WERI-Rb-1 (cell line): ENCODE results near the gene LHPP.

ENCODE experiments used
- DNase-seq: peaks from one replicate; pipeline ENCODE4 v3.0.0-alpha.2; 2020
- H3K27ac ChIP-seq: fragments of 250-450 bp; sonication (Bioruptor Pico); 2 replicates; pipeline ENCODE4 v1.5.1; 2020; ENCODE audit warnings: mild to moderate bottlenecking, moderate library complexity
- H3K27me3 ChIP-seq: fragments of 250-450 bp; sonication (Bioruptor Pico); 2 replicates; pipeline ENCODE4 v1.5.1; 2021; ENCODE audit warnings: mild to moderate bottlenecking, low read depth, moderate library complexity; ENCODE audit not compliant: insufficient read depth, severe bottlenecking
- H3K36me3 ChIP-seq: fragments of 250-450 bp; sonication (Bioruptor Pico); 2 replicates; pipeline ENCODE4 v1.5.1; 2020; ENCODE audit warnings: mild to moderate bottlenecking, moderate library complexity
- H3K4me3 ChIP-seq: 2 replicates; pipeline ENCODE4 v1.5.1; 2011; ENCODE audit warnings: low read depth, mild to moderate bottlenecking, control low read depth, low read length
- H3K9me3 ChIP-seq: fragments of 250-450 bp; sonication (Bioruptor Pico); 2 replicates; pipeline ENCODE4 v1.5.1; 2021; ENCODE audit warnings: mild to moderate bottlenecking, moderate library complexity; ENCODE audit not compliant: severe bottlenecking
- CTCF ChIP-seq: IDR thresholded peaks from 2 replicates; pipeline ENCODE4 v1.5.1; 2011; ENCODE audit warnings: low read depth, mild to moderate bottlenecking, control low read depth, inconsistent platforms, low read length

The LHPP gene

DNA sequence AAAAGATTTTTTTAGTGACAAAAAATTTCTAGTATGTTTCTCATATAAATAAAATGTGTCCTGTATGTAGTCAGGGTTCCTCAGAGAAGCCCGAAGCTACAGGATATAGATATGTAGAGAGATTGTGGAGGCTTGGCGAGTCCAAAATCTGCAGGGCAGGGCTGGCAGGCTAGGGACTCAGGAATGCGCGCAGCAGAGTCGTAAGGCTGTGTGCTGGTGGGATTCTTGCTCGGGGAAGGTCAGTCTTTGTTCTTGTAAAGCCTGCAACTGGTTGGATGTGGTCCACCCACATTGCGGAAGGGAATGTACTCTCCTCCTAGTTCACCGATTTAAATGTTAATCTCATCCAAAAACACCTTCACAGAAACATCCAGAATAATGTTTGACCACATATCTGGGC lies 30.6 kb downstream of the LHPP start:
- Histone ChIP-seq H3K9me3 (peaks cover 2% of the 10 kb centered on the region), H3K4me3 (no peak overlapping the region), H3K27ac (no peak overlapping the region), H3K27me3 (no peaks in the 10 kb centered on the region), H3K36me3 (no peaks in the 10 kb centered on the region)
- no peak for TF ChIP-seq CTCF
- no peak for DNase-seq

- Histone ChIP-seq H3K27me3 (no peaks in the 10 kb centered on the region), H3K27ac (no peak overlapping the region), H3K4me3 (no peak overlapping the region), H3K36me3 (no peaks in the 10 kb centered on the region), H3K9me3 (no peaks in the 10 kb centered on the region)
- DNase-seq, result no peak
- no peak for TF ChIP-seq CTCF
Observed at GRCh38 chr10:124493214-124493882, 31.7 kb downstream of the LHPP start.

- no peaks in the 10 kb centered on the region for H3K27me3 ChIP-seq
- no peak for DNase-seq
- H3K4me3 ChIP-seq, result no peak overlapping the region
- no peak overlapping the region for H3K27ac ChIP-seq
- H3K36me3 ChIP-seq, result no peaks in the 10 kb centered on the region
- no peaks in the 10 kb centered on the region for H3K9me3 ChIP-seq
- no peak for TF ChIP-seq CTCF
Observed at GRCh38 chr10:124494046-124494807, 32.6 kb downstream of the LHPP start.

- Histone ChIP-seq H3K27me3 (no peaks in the 10 kb centered on the region), H3K27ac (no peak overlapping the region), H3K36me3 (no peaks in the 10 kb centered on the region), H3K4me3 (no peak overlapping the region), H3K9me3 (no peaks in the 10 kb centered on the region)
- no peak for DNase-seq
- TF ChIP-seq CTCF, result no peak
Observed at GRCh38 chr10:124495162-124495561, 33.5 kb downstream of the LHPP start.

DNA sequence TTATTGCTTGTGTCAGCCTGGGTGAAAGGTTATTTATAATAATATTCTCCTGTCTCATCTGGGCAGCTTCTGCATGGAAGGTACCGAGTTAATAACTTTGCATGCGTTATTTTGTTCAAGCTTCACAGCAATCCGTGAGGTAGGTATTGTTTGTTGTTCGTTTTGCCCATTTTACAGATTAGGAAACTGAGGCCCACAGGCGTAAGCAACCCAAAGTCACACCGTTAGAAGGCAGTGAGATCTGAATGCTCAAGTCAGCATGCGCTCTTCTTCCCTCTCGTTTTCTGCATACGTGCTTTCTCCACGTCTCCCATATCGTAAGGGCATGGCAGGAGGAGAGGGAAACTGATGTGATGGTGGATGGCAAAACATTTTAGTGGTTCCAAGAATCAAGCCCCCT lies 34.1 kb downstream of the LHPP start:
- H3K9me3 ChIP-seq, result no peaks in the 10 kb centered on the region
- no peaks in the 10 kb centered on the region for H3K27me3 ChIP-seq
- H3K27ac ChIP-seq, result no peak overlapping the region
- H3K4me3 ChIP-seq, result no peak overlapping the region
- TF ChIP-seq CTCF, result no peak
- H3K36me3 ChIP-seq, result no peaks in the 10 kb centered on the region
- no peak for DNase-seq

DNA sequence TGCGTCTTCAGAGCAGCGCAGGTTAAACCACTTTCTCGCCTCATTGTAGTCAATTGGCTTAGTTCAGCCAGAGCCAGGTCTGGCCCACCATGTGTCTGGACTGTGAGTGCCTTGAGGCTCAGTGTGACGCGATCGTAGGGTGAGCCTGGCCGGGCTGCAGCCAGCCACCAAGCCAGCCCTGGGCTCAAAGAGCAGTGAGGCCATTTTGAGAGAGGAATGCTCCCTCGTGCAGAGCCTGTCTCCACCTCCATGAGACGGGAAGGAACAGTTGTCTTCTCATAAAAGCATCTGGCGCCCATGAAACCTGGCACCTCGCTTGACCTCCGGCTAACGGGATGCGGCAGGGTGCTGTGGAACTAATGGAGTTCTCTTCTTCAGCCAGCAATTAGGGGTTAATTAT lies 34.5 kb downstream of the LHPP start:
- H3K4me3 ChIP-seq, result no peak overlapping the region

More for the DNA sequence above, 34.5 kb downstream of the LHPP start:
- Histone ChIP-seq H3K9me3 (no peaks in the 10 kb centered on the region), H3K27me3 (no peaks in the 10 kb centered on the region), H3K36me3 (no peaks in the 10 kb centered on the region), H3K27ac (no peak overlapping the region)
- TF ChIP-seq CTCF, result no peak
- DNase-seq, result no peak
